ENCODE data around the gene DLG4.
"Not testable (repeated sequence)": the region's sequence is repeated elsewhere in the genome, so short reads cannot be mapped to it uniquely, and the experiment has no call there.

Gene DLG4

GRCh38 chr17:7179317-7180254 is 40.0 kb downstream of the DLG4 start, which contains the start of gene ASGR1:
TSS of gene ASGR1 (minus strand) at chr17:7179370. CDS start at chr17:7178563, 807 bp downstream.
- DNase-seq = no peak

GRCh38 chr17:7178973-7179316 is 40.7 kb downstream of the DLG4 start:
- DNase-seq = no peak

GRCh38 chr17:7177954-7178477 is 41.6 kb downstream of the DLG4 start:
- peak; percentile 59 for DNase-seq

- peak; percentile 52 for DNase-seq
Measured at GRCh38 chr17:7177191-7177953, 42.3 kb downstream of the DLG4 start.

- no peak for DNase-seq
Measured at GRCh38 chr17:7176841-7177190, 42.8 kb downstream of the DLG4 start.

- DNase-seq = no peak
Measured at GRCh38 chr17:7176107-7176840, 43.4 kb downstream of the DLG4 start.

- no peak for DNase-seq
Measured at GRCh38 chr17:7175330-7175733, 44.3 kb downstream of the DLG4 start.

- no peak for DNase-seq
Measured at GRCh38 chr17:7174603-7175326, 44.9 kb downstream of the DLG4 start.

GRCh38 chr17:7173687-7174602 is 45.7 kb downstream of the DLG4 start:
- DNase-seq = peak; percentile 57

- DNase-seq = not testable (repeated sequence)
Measured at GRCh38 chr17:7172522-7173191, 47.0 kb downstream of the DLG4 start.

GRCh38 chr17:7169565-7169908 is 50.1 kb downstream of the DLG4 start:
- not testable (repeated sequence) for DNase-seq

GRCh38 chr17:7168841-7169564 is 50.6 kb downstream of the DLG4 start:
- not testable (repeated sequence) for DNase-seq

- no peak for DNase-seq
Measured at GRCh38 chr17:7167832-7168231, 51.8 kb downstream of the DLG4 start.

- no peak for DNase-seq
Measured at GRCh38 chr17:7166873-7167272, 52.8 kb downstream of the DLG4 start.

- DNase-seq = not testable (repeated sequence)
Measured at GRCh38 chr17:7159571-7159970, 60.1 kb downstream of the DLG4 start.

GRCh38 chr17:7158424-7158823 is 61.2 kb downstream of the DLG4 start:
- not testable (repeated sequence) for DNase-seq

- no peak for DNase-seq
Measured at GRCh38 chr17:7156342-7156940, 63.2 kb downstream of the DLG4 start.

- DNase-seq = no peak
Measured at GRCh38 chr17:7147772-7148171, 71.9 kb downstream of the DLG4 start.

GRCh38 chr17:7146115-7146514 is 73.5 kb downstream of the DLG4 start:
- DNase-seq = no peak

- no peak for DNase-seq
Measured at GRCh38 chr17:7144213-7144612, 75.4 kb downstream of the DLG4 start.

Measured in NCI-H146 (cell line).